Suprapubic skin (tissue), 3 donors: ENCODE results near the gene RAB3A.

Source experiments
- EP300 ChIP-seq: sonication (generic); formaldehyde crosslinking; IDR thresholded peaks from one replicate; pipeline ENCODE4 v1.6.1; 2017; ENCODE audit warnings: antibody characterized with exemption
- POLR2A ChIP-seq, 2 donors: fragments of 450-650 bp; IDR thresholded peaks; one replicate each; pipeline ENCODE4 v1.6.1; 2017; ENCODE audit warnings: antibody characterized with exemption in 2 of 2, mild to moderate bottlenecking in 2 of 2, moderate library complexity in 2 of 2
- TF ChIP-seq, protein P1 (sequence below), 2 donors: fragments of 200-600 bp in 1 of 2; fragments of 450-650 bp in 1 of 2; sonication (generic) in 1 of 2; IDR thresholded peaks; one replicate each; pipeline ENCODE4 v1.5.1; 2016 to 2019; ENCODE audit warnings: antibody characterized with exemption in 2 of 2, mild to moderate bottlenecking in 1 of 2, moderate library complexity in 1 of 2

GRCh38 chr19:18229915-18230314 is 26.1 kb upstream of the RAB3A start:
- TF ChIP-seq EP300 (no peak), POLR2A (IDR thresholded peaks at IDR 0.05) (no peak)
- TF ChIP-seq, protein P1, sequence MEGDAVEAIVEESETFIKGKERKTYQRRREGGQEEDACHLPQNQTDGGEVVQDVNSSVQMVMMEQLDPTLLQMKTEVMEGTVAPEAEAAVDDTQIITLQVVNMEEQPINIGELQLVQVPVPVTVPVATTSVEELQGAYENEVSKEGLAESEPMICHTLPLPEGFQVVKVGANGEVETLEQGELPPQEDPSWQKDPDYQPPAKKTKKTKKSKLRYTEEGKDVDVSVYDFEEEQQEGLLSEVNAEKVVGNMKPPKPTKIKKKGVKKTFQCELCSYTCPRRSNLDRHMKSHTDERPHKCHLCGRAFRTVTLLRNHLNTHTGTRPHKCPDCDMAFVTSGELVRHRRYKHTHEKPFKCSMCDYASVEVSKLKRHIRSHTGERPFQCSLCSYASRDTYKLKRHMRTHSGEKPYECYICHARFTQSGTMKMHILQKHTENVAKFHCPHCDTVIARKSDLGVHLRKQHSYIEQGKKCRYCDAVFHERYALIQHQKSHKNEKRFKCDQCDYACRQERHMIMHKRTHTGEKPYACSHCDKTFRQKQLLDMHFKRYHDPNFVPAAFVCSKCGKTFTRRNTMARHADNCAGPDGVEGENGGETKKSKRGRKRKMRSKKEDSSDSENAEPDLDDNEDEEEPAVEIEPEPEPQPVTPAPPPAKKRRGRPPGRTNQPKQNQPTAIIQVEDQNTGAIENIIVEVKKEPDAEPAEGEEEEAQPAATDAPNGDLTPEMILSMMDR (IDR thresholded peaks at IDR 0.05): no peak
